Stimulated activated CD4-positive, alpha-beta T cell treated with anti-CD3 and anti-CD28 coated beads, Interleukin-1b, Interleukin-23, amount 100 ng/mL, for 48 hours (primary cell): Measurements from ENCODE around the gene CCDC60.
"Not testable (repeated sequence)": the region's sequence is repeated elsewhere in the genome, so short reads cannot be mapped to it uniquely, and the experiment has no call there.

Experiments
- DNase-seq: peaks from one replicate; pipeline ENCODE4 v3.0.0-alpha.2; 2020

The CCDC60 gene

DNA sequence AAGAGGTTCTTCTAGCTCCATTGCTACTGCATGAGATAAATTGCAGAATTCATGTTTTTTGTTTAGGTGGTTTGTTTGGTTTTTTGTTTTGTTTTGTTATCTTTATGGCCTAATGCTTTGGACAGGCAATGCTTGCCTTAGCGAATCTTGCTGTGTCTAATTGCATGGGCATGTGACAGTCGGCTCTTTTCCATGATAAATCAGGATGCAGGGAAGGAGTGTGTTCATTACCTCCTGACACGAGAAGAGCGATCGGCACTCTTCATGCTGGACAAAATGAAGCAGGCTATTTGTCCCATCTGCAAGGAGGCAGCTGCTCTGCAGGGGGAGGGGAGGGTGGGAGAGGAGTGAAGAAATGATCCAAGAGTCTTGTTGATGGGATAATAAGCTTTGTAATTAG, 6.5 kb downstream of the CCDC60 start:
- no peak for DNase-seq

DNA sequence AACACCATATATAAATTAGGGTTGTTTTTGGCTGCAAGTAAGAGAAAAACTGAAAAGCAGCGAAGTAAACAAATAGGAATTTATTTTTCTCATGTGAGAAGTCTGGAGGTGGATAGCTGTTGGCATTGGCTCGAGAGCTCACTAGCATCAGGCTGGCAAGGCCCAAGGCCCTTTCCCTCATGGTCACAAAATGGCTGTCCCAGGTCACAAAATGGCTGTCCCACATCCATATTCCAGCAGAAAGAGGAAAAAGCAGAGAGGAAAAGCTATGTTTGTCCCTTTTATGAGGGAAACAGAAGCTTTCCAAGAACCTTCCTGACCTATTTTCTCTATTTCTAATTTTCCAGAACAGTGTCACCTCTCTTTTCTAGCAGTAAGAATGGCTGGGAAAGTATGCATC, 7.5 kb downstream of the CCDC60 start:
- no peak for DNase-seq

DNA sequence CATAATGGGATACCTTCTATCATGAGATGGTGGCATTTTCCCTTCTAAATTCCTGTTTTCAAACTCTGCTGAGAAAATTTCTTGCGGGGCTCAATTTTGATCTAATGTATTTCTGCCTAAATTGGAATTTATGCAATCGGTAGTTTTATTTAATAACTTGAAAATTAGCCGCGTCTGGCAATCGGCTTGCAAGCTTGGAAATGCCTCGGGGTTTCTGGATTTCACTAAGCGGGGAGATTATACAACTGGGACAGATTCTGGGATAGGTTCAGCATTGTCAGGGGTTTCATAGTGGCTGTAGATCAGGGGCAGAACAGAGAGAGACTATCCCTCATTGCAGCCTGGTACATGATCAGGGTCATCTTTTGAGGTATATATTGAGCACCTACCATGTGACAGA, 8.6 kb downstream of the CCDC60 start:
- no peak for DNase-seq

DNA sequence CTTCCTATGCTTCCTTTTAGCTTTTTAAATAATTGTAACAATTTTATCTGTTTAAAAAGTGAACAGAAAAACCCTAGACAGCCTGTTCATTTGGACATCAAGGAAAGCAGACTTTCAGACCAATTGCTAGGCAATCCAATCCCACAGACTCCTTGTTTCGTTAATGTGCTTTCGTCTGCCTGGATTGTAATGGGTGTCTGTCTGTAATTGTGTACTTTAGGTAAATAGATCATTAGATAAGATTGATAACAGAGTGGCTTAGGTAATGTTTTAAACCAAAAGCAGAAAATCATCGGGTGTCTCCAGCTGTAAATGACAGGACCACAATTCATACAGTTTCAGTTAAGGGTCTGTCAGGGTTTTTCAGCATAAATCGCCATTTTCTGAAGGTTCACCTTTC, 19.6 kb downstream of the CCDC60 start:
- DNase-seq, result no peak

DNA sequence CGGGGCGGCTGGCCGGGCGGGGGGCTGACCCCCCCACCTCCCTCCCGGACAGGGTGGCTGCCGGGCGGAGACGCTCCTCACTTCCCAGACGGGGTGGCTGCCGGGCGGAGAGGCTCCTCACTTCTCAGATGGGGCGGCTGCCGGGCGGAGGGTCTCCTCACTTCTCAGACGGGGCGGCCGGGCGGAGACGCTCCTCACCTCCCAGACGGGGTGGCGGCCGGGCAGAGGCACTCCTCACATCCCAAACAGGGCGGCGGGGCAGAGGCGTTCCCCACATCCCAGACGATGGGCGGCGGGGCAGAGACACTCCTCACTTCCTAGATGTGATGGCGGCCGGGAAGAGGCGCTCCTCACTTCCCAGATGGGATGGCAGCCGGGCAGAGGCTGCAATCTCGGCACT, 25.8 kb downstream of the CCDC60 start:
- not testable (repeated sequence) for DNase-seq

- DNase-seq, result no peak
These were observed 28.5 kb downstream of the CCDC60 start for GRCh38 chr12:119363037-119363436.

DNA sequence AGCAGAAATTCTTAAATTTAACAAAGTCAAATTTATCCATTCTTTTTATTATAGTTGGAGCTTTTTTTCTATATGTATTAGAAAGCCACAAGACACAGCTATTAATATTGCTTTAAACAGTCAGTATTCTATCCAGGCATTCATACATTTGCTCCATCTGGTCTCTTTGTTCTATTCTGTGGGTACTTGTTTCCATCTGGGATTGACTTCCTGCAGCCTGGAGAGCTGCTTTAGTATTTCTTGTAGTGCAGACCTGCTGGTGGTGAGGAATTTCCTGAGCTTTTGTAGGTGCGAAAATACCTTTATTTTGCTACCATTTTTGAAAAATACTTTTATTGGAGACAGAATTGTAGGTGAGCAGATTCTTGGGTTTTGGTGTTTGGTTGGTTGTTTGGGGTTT, 29.0 kb downstream of the CCDC60 start:
- DNase-seq, result no peak

DNA sequence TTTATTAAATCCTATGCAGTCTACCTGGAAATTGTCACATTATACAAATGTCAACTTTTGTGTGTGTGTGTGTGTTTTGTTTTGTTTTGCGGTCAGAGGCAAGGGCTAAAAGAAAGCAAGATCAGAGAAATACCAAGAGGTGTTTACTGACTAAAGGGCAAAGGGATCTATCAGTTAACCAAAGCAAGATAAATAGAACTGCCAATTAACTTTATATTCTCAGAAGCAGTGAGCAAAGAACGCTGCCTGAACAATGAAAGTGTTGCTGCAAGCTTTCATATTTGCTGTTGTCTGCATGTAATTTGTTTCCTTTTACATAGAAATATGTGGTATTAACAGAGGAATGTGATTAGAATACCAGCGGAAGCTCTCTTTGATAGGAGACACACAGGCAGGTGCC, 30.9 kb downstream of the CCDC60 start:
- no peak for DNase-seq

GRCh38 chr12:119366007-119366406, 31.5 kb downstream of the CCDC60 start:
- no peak for DNase-seq

DNA sequence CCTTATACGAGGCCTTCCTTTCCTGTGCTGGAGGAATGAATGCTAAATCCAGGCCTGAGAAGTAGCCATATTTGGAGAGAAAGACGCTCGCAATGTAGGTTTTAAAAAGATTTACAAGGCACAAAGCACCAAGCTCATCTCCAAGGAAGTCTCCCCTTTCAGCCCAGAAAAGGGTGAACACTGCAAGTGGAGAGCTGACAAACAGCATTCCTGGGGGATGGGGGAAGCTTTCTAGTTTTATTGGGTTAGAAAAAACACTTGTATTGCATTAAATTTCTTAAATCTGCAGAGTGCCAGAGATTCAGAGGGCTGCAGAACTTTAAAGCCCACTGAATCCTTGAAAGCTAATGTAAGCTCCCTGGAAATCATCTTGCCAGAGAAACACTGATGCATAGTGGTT, 34.6 kb downstream of the CCDC60 start:
- DNase-seq, result no peak

DNA sequence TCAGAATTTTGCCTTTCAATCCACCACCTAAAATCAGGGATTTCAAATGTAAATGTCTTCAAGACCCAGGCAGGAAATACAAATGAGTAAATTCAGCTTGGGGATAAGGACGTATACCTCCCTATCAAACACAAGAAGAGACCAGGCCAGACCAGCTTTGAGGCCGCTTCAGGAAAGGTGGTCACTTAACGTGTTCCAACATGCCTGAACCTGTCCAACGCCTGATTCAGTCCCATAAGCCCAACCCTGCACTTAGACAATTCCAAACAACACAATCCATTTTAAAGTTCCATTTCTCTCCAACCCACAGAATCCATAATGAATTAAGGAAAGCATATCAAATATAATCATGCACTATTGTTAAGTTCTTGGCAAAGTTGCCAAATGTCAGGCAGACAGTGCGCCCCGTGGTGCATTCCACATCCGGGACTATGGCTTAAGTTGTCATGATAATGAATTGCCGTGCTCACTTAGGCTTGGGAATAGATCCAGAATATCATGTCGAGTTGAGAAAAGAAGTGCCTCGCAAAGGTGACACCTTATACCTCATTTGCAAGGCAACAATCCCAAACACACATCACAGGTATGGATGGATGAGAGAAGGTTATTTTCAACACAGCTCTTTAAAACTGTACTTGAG, 35.5 kb downstream of the CCDC60 start:
- DNase-seq, result no peak

GRCh38 chr12:119372540-119372939, 38.0 kb downstream of the CCDC60 start:
- DNase-seq, result no peak

GRCh38 chr12:119373001-119373400, 38.5 kb downstream of the CCDC60 start:
- no peak for DNase-seq

- DNase-seq, result no peak
These were observed 39.1 kb downstream of the CCDC60 start for GRCh38 chr12:119373666-119374065.

GRCh38 chr12:119374635-119375034, 40.1 kb downstream of the CCDC60 start:
- no peak for DNase-seq

- DNase-seq, result no peak
These were observed 40.8 kb downstream of the CCDC60 start for GRCh38 chr12:119375075-119375882.

- no peak for DNase-seq
These were observed 41.3 kb downstream of the CCDC60 start for GRCh38 chr12:119375883-119376190.

DNA sequence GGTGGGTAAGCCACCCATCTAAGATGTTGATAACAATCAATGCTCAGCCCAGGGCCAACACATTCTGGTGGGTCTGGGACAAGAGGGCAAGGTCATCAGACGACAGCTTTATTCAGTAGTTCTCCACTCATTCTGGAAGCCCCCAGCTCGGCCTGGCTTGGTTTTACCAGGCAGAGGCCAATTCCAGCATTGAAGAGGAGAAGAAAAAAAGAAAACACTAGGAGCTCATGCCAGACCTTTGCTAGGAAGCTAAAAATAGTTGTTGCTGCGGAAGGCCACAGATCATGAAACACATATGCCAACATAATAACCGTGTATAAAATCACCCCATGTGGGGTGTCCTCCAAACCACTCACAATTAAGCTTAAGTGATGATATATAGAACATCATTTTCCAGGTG, 44.4 kb downstream of the CCDC60 start:
- no peak for DNase-seq

DNA sequence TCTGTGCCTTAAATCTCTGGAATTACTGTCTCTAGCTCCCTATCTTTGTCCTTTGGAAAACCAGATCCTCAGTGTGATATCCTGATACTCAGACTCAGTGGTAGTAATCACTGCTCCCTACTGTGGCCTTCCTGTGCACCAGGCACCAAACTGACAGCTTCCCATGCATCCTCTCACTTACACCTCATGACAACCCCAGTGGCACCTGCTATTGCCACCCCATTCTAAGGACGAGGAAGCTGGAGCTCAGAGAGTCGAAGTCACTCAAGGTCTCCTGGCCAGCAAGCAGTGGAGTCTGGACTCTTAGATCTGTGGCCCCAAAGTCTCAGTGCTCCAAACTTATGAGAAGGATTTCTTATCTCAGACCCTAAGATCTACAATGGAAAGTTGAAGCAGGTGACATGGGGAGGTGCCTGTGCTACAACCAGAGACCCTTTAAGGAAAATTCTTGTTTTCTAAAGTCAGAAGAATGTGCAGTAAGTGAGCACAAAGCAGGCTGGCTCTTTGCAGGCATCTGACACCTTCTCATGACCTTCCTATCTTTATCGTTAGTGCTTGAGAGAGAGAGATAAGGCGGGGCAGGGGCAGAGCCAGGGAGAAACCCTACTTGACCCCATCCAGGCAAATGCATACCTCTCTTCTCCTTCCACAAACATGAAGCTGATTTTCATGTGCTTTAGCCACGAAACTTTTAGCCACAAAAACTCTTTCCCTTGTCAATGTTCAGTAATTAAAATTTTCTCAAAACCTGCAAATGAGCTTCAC, 47.1 kb downstream of the CCDC60 start:
- DNase-seq, result no peak

- DNase-seq, result no peak
These were observed 48.7 kb downstream of the CCDC60 start for GRCh38 chr12:119383206-119383605.

- no peak for DNase-seq
These were observed 49.8 kb downstream of the CCDC60 start for GRCh38 chr12:119384340-119384739.

DNA sequence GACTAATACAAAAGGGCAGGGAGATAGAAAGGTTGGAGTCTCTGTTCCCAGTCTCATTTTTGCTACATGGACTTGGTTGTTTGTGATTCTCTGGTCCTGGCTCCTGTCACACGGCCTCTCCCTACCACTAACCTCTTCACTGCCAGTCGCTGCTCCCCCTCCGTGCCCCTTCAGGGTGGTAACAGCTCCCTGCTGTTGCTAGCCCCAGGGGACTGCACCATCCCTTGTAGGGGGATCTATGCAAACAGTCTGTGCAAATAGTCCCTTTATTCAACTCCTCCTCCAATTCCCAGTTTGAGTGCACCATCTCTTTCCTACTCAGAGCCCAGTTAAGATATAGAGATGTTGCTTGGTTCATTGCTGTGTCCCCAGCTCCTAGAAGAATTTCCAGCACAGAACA, 51.1 kb downstream of the CCDC60 start:
- DNase-seq, result no peak

DNA sequence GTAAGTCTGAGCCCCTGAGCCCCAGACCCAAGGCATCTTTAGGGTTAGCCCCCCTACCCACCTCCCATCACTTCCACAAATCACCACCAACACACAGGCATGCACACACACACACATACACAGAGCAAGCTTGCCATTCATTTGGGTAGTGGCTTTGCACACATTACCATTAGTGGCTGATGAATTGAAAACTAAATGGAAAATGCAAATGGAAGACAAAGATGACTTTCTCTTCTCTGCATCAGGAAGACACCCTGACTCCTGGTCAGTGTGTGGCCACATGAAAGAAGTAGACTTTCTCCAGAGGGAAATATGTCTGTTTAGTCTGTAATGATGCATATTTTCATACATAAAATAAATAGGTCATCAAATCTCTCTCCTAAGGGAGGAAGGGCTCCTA, 55.2 kb downstream of the CCDC60 start:
- DNase-seq, result no peak

- DNase-seq, result no peak
These were observed 57.1 kb downstream of the CCDC60 start for GRCh38 chr12:119391673-119392072.
